ENCODE measurements around the gene TMEM44.
"Not testable (repeated sequence)": the region's sequence is repeated elsewhere in the genome, so short reads cannot be mapped to it uniquely, and the experiment has no call there.

The TMEM44 gene

DNA sequence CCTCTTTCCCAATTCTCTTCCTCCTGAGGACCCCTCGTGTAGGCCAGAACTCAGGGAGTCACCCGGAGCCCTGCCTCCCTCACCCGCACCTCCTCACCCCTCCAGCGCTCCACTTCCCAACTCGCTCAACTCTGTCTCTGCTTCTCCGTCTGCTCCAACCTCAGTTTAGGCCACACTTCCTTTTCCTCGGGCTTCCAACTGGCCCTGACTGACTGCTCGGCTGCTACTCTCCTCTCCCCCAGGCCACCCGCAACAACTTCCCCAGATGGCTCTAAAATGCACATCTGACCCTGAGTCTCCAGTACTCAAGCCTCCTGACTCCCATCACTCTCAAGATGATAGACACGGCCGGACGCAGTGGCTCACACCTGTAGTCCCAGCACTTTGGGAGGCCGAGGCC is 23.6 kb downstream of the TMEM44 start:
- DNase-seq (ENCODE audit: low spot score), result no peak

GRCh38 chr3:194608981-194609380 is 24.2 kb downstream of the TMEM44 start:
- no peak for DNase-seq (ENCODE audit: low spot score)

DNA sequence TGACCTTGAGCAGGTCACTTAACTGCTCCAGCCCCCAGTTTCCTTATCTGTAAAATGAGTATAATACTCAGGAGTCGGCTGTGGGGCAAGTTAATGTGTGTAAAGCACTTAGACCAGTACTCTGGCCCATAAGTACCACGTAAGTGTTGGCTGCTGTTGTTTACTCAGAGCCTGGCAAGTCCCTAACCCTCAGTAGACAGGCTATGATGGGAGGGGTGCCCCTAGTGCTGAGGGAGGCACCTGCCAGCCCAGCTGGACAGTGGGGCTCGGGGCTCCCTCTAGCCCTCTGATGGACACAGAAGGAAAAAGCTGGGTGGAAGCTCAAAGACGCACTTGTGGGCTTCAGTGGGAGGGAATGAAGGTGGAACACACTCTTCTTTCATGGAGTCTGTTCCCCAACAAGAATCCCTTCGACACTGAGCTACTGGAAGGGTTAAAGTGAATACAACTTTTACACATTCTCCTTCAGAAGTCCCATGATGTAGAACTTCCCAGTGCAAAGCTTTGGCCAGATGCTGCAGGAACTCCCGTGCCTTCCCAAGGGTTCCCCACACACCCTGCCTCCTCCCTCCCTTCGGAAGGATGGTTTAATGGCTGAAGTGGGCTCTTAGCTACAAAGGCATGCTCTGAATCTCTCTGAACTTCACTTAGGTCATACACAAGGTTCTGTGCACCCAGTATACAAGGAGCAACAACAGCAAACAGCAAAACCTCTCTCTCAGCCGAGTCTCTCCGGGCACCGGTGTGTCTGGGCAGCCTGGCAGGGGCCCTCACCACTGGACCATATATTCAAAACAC is 25.4 kb downstream of the TMEM44 start:
- no peak for DNase-seq (ENCODE audit: low spot score)

- no peak for DNase-seq (ENCODE audit: low spot score)
Measured at GRCh38 chr3:194606941-194607340, 26.3 kb downstream of the TMEM44 start.

GRCh38 chr3:194606163-194606562 is 27.1 kb downstream of the TMEM44 start:
- no peak for DNase-seq (ENCODE audit: low spot score)

GRCh38 chr3:194605314-194605713 is 27.9 kb downstream of the TMEM44 start:
- DNase-seq (ENCODE audit: low spot score), result not testable (repeated sequence)

DNA sequence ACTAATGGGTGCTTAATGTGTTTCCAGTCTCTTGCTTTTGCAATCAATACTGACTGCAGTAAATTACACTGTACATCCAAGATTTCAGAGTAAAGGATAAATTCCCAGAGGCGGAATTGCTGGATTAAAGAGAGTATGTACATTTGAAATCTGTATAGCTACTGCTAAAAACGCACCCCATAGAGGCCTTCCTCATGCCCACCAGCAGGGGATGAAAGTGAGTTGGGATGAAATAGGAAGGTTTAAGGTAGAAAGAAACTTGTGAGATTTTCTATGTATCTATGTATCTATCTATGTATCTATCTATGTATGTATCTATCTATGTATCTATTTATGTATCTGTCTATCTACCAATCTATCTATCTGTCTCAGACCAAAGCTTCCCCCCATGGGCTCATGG is 28.4 kb downstream of the TMEM44 start:
- DNase-seq (ENCODE audit: low spot score), result no peak

- DNase-seq (ENCODE audit: low spot score), result no peak
Measured at GRCh38 chr3:194604126-194604525, 29.1 kb downstream of the TMEM44 start.

DNA sequence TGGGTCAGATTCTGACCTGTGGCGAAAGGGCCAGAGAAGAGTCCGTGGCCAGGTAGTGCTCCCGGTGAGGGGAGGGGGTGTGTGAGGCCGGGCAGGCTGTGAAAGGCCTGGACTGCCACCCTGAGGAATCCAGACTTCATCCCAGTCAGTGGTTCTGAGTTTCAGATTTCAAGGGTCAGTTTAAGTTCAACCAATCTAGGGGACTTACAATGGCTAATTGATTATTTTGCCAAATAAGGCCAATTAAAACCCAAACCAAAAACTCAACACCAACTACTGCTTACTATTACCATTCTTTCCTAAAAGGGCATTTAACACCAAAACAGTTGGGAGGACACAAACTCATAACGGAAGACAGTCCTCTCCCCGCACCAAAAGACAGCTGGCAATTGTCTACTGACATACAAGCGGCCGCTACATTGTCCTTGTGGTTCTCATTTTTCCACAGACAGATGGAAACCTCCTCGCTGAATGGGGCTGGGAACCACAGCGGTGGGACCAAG is 30.5 kb downstream of the TMEM44 start:
- no peak for DNase-seq (ENCODE audit: low spot score)

GRCh38 chr3:194598771-194599557 is 34.3 kb downstream of the TMEM44 start:
- DNase-seq (ENCODE audit: low spot score), result no peak

- DNase-seq (ENCODE audit: low spot score), result no peak
Measured at GRCh38 chr3:194596906-194597305, 36.3 kb downstream of the TMEM44 start.

DNA sequence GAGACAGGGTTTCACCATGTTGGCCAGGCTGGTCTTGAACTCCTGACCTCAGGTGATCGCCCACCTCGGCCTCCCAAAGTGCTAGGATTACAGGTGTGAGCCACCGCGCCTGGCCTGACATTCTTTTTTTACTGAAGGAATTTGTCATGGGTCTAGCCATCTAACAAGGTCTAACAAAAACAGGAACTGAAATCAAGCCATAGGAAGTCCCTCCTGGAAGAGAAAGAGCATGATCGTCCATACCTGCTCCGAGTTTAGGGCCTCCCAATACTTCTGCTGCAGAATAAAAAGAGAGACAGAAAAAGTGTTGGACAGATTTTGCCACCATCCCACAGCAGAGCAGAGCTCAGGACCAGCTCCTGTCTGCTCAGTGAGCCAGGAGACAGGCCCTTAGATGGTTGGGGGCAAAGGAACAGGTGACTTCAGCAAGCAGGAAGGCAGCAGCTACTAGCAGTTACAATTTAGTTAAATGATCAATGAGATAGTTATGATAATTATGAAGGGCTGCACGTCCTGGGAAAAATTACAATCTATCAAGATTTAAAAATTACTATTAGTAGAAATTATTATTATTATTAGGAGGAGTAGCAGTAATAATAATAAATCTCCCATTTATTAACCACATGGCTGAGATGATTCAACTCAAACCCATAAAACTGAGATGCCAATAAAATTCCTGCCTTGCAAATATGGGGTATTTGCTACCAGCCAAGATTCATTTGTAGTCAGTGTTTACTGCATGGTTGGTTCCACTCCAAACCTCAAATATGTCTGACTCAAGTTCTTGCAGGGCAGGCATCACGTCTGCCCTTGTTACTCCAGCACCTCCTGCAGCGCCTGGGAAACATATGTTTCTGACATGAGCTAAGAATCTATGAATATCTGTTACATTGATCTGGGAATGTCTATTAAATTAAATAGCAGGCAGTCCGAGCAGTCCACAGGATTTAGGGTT is 40.1 kb downstream of the TMEM44 start:
- no peak for DNase-seq (ENCODE audit: low spot score)

- no peak for DNase-seq (ENCODE audit: low spot score)
Measured at GRCh38 chr3:194588741-194589140, 44.5 kb downstream of the TMEM44 start.

- no peak for DNase-seq (ENCODE audit: low spot score)
Measured at GRCh38 chr3:194588236-194588635, 45.0 kb downstream of the TMEM44 start.

DNA sequence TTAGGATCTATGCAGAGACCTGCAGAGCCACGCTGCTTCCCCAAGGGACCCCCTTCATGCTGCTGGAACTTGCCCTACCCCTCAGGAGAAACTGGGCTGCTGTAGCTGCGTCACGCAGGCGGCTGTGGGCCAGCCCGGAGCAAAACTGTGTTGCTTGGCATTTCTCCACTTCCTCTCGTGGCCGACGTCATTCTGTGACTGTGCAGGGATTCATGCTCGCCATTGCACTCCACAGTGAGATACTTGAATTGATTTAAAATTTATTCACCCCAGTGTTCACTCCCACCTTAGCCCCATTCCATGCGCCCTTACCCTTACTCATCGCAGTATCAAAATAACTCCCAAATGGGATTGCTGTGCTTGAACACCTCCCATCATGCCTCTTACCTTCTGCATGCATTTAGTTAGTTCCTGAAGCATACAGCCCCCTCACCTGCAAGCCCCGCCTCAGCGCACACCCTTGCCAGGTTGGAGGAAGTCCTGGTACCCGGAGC is 45.7 kb downstream of the TMEM44 start:
- no peak for DNase-seq (ENCODE audit: low spot score)

DNA sequence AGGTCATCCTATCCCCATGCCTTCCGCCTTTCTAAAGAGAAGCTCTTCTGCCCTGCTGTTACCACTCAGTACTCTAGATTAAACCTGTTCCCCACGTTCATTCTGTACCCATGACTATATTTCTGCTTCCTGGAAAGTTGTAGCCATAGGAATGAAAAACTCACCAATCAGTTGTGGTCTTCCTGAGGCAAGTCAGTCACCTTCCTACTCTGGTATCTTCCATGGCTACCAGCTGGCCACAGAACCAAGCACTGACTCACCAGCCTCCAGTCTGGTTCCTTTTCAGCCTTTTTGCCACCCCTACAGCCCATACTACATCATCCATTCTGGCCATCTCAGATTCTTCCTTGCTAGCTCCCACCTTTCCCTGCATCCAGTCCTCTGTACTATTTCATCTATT is 46.4 kb downstream of the TMEM44 start:
- DNase-seq (ENCODE audit: low spot score), result no peak

DNA sequence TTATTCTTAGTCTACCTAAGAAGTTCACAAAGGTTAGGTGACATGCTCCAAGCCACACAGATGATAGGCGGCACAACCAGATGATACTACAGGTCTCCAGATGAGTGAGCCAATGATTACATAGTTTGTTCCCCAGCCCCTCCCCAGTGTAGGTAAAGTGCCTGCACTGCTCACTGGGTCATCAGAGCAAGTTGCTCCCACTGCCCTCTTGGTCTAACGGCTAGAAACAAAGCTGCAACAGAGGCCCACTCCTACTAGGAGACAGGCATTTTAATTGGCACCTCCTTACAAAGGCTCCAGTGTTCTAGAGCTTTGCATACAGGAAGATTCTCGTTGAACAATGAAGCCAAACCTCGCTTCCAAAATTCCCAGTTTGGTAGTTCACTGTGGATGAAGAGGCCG is 47.3 kb downstream of the TMEM44 start:
- DNase-seq (ENCODE audit: low spot score), result no peak

GRCh38 chr3:194584866-194585265 is 48.4 kb downstream of the TMEM44 start:
- DNase-seq (ENCODE audit: low spot score), result no peak

DNA sequence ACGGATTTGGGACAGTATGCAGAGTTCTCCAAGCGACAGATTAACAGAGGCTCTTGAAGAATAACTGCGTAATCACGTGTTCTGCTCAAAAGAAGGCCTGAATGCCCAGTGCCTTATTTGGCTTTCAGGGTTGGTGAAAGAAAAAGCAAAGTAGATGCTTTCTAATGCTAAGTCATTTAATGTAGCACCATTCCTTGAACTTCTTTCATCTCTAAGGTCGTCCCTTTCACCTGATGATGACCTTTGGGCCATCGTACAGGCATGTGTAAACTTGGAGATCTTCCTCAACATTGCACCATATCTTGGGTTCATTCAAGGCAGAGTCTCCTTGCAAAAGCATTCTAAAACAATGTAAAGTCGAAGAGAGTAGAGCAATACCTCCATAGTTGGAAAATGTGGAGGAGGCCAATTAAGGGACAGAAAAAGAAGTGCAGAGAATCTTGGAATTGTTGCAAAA is 48.9 kb downstream of the TMEM44 start:
- DNase-seq (ENCODE audit: low spot score), result no peak

- peak; percentile 46 for DNase-seq (ENCODE audit: low spot score)
Measured at GRCh38 chr3:194582196-194582905, 50.9 kb downstream of the TMEM44 start.

- DNase-seq (ENCODE audit: low spot score), result no peak
Measured at GRCh38 chr3:194579091-194579606, 54.1 kb downstream of the TMEM44 start.
